ENCODE data around the gene C4orf51.

Gene C4orf51

DNA sequence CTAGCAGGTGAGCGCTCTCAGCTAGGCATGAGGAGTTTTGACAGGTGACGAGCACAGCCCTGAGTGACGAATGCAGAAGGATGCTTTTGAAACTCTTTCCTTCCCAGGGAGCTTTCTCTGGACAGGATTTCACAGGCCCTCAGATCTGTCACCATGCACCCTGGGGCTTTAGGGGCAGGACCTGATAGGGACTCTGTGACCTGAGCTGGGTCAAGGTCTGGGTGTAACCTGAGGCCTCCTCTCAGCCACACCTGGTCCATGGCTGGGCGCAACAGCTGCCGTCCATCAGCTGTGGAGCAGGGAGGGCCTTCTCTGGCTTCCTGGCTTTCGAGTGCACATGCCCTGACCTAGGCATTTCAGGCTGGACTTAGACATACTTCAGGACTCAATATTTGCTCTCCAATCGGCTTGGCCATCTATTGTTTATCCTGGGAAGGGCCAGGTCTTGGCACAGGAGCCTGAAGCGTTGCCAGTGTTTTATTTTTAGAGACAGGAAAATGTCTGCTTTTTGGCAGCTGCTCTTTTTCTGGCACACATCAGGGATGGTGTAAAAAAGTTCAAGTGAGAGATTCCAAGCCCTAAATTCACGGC lies 56.4 kb downstream of the C4orf51 start:
- Histone ChIP-seq H3K4me3 (ENCODE audit: low read length) (no peak overlapping the region), H3K36me3 (ENCODE audit: insufficient read depth, low read length) (no peaks in the 10 kb centered on the region), H2AFZ (ENCODE audit: low read depth, low read length) (no peak overlapping the region), H3K27me3 (ENCODE audit: insufficient read depth, low read length) (no peaks in the 10 kb centered on the region), H3K4me1 (ENCODE audit: insufficient read depth, low read length) (peaks cover 45% of the 10 kb centered on the region), H3K9me3 (ENCODE audit: low read length) (no peaks in the 10 kb centered on the region)

DNA sequence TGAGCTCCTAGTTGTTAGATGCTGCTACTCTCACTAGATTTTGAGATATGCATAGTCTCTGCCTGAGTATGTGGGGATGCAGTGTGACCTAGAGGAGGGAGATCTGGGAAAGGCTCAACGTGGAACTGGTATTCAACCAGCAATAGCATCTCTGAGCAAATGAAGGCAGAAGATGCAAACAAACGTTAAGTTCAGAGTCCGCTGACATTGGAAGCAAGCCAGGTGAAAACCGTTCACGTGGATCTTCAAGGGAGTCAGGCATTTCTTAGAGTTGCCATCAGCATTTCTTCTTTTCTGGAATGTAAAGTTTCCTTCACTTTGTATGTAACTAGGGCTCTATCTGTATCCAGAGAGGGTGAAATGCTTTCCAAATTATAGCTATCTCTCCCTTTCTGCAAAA lies 59.9 kb downstream of the C4orf51 start:
- Histone ChIP-seq H3K4me1 (ENCODE audit: insufficient read depth, low read length) (peaks cover 25% of the 10 kb centered on the region), H3K9me3 (ENCODE audit: low read length) (no peaks in the 10 kb centered on the region), H3K4me3 (ENCODE audit: low read length) (no peak overlapping the region), H3K36me3 (ENCODE audit: insufficient read depth, low read length) (no peaks in the 10 kb centered on the region), H3K27me3 (ENCODE audit: insufficient read depth, low read length) (no peaks in the 10 kb centered on the region), H2AFZ (ENCODE audit: low read depth, low read length) (no peak overlapping the region)

DNA sequence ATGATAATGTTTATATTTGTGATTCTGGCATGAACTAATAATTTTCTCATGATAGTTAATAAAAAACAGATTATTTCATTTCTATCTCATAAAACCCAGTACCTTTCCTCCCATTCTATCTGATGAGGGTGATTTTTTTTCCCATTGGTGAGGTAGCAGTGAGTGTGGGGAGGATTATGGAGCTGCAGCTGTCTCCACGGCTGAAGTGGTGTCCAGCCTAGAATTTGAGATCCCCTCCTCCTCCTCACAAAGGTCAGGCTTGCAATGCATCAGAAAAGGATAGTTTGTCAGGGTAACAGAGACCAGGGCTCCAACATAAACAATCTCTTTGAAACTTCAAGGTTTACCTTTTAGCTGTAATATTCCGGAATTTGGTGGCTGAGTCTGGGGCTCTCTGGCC lies 60.9 kb downstream of the C4orf51 start:
- Histone ChIP-seq H3K4me1 (ENCODE audit: insufficient read depth, low read length) (peaks cover 18% of the 10 kb centered on the region), H3K36me3 (ENCODE audit: insufficient read depth, low read length) (no peaks in the 10 kb centered on the region), H3K27me3 (ENCODE audit: insufficient read depth, low read length) (no peaks in the 10 kb centered on the region), H3K9me3 (ENCODE audit: low read length) (no peaks in the 10 kb centered on the region), H2AFZ (ENCODE audit: low read depth, low read length) (no peak overlapping the region), H3K4me3 (ENCODE audit: low read length) (no peak overlapping the region)

DNA sequence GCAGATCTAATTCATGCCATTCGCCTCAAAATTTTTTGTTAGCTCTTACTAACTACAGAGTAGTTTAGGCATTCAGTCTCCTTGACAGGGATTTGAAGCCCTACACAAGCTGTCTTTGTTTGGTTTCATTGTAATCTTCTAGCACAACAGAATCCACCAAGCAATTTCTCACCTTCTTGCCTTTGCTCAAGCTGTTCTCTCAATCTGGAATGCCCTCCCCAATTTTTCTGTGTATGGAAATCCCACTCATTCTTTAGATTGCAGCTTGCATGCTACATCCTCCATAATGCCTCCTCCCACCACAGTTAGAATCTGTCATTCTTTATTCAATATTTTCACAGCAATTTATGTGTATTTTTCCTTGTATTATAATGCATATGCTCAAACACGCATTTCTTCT lies 63.7 kb downstream of the C4orf51 start:
- Histone ChIP-seq H3K4me1 (ENCODE audit: insufficient read depth, low read length) (peaks cover 2% of the 10 kb centered on the region), H3K9me3 (ENCODE audit: low read length) (no peaks in the 10 kb centered on the region), H3K27me3 (ENCODE audit: insufficient read depth, low read length) (no peaks in the 10 kb centered on the region), H2AFZ (ENCODE audit: low read depth, low read length) (no peak overlapping the region), H3K4me3 (ENCODE audit: low read length) (no peak overlapping the region), H3K36me3 (ENCODE audit: insufficient read depth, low read length) (no peaks in the 10 kb centered on the region)

DNA sequence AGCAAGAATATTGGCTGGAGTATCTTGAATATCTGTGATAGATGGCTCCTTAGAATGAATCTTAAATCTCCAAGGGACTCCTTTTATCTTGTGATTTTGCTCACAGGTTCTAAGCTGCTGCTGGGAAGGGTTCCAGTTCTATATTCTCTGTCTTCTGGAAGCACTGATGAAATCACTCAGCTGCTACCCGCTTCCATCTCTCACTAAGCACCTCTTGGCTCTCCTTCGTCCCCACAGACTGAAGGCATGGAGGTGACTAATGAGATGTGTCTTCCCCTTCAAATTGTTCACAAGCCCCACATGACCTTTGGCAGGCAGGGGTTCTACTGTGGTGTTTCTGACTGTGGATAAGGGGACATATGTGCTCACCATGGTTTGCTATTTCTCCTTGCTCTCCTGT lies 75.9 kb downstream of the C4orf51 start:
- H2AFZ ChIP-seq (ENCODE audit: low read depth, low read length) = no peak overlapping the region
- H3K4me1 ChIP-seq (ENCODE audit: insufficient read depth, low read length) = no peaks in the 10 kb centered on the region
- no peaks in the 10 kb centered on the region for H3K27me3 ChIP-seq (ENCODE audit: insufficient read depth, low read length)
- H3K9me3 ChIP-seq (ENCODE audit: low read length) = peaks cover 8% of the 10 kb centered on the region
- peaks cover 24% of the 10 kb centered on the region for H3K36me3 ChIP-seq (ENCODE audit: insufficient read depth, low read length)
- H3K4me3 ChIP-seq (ENCODE audit: low read length) = no peak overlapping the region

DNA sequence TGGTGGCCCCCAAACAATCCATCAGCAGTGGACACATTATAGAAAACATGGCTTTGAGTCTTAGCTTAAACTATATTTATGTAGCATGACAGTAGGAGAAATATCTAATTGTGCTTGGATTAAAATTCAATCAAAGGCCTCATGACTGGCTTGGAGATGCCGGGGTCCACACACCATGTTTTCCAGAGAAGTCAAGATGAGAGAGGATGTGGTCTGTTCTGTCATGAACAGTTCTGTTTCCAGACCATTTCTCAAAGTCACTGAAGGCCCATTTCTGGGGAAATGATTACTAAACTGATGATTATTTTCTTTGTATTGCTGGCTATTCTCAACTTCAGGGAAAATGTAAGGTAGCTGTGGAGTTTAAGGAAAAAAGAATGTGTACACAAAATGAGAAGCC lies 76.3 kb downstream of the C4orf51 start:
- Histone ChIP-seq H3K27me3 (ENCODE audit: insufficient read depth, low read length) (no peaks in the 10 kb centered on the region), H3K9me3 (ENCODE audit: low read length) (peaks cover 7% of the 10 kb centered on the region), H3K4me3 (ENCODE audit: low read length) (no peak overlapping the region), H3K36me3 (ENCODE audit: insufficient read depth, low read length) (peaks cover 29% of the 10 kb centered on the region), H2AFZ (ENCODE audit: low read depth, low read length) (no peak overlapping the region), H3K4me1 (ENCODE audit: insufficient read depth, low read length) (no peaks in the 10 kb centered on the region)

DNA sequence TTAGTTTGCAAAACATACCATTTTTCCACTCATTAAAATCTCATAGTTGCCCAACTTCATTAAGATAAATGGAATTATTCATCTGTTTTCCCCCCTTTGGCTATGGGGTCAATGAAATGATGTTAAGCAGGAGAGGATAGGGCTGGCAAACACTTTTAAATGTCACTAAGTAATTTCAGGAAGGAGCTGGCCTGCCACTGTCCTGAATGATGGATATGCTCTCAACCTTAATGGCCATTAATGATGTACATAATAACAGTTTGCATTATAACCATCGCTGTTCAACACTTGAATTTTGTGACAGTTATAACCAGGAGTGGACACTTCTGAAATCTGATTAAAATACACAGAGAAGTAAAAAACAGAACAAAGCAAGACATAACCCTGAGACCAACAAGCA lies 77.2 kb downstream of the C4orf51 start:
- peaks cover 4% of the 10 kb centered on the region for H3K9me3 ChIP-seq (ENCODE audit: low read length)
- no peaks in the 10 kb centered on the region for H3K27me3 ChIP-seq (ENCODE audit: insufficient read depth, low read length)
- H3K4me1 ChIP-seq (ENCODE audit: insufficient read depth, low read length) = no peaks in the 10 kb centered on the region
- H3K4me3 ChIP-seq (ENCODE audit: low read length) = no peak overlapping the region
- H3K36me3 ChIP-seq (ENCODE audit: insufficient read depth, low read length) = peaks cover 38% of the 10 kb centered on the region
- H2AFZ ChIP-seq (ENCODE audit: low read depth, low read length) = no peak overlapping the region

DNA sequence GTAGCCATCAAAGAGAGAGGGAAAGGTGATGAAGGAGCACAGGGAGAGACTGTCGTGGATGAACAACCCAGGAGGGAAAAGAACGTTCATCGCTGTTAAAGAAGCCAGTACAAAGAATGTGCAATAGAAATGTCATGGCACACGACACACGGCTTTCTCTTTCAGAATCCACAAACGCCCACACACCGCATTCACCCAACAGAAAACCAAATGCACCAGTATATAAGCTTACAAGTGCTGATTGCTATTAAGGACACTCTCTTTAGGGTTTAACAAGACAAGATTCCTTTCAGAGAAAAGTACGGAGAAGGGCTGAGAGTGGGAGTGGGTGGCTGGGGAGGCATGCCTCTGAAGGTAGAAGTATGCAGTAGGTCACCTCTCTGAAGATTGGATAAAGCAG lies 80.2 kb downstream of the C4orf51 start:
- Histone ChIP-seq H3K4me1 (ENCODE audit: insufficient read depth, low read length) (no peaks in the 10 kb centered on the region), H3K36me3 (ENCODE audit: insufficient read depth, low read length) (peaks cover 67% of the 10 kb centered on the region), H3K9me3 (ENCODE audit: low read length) (peaks cover 4% of the 10 kb centered on the region), H2AFZ (ENCODE audit: low read depth, low read length) (no peak overlapping the region), H3K4me3 (ENCODE audit: low read length) (no peak overlapping the region), H3K27me3 (ENCODE audit: insufficient read depth, low read length) (no peaks in the 10 kb centered on the region)

DNA sequence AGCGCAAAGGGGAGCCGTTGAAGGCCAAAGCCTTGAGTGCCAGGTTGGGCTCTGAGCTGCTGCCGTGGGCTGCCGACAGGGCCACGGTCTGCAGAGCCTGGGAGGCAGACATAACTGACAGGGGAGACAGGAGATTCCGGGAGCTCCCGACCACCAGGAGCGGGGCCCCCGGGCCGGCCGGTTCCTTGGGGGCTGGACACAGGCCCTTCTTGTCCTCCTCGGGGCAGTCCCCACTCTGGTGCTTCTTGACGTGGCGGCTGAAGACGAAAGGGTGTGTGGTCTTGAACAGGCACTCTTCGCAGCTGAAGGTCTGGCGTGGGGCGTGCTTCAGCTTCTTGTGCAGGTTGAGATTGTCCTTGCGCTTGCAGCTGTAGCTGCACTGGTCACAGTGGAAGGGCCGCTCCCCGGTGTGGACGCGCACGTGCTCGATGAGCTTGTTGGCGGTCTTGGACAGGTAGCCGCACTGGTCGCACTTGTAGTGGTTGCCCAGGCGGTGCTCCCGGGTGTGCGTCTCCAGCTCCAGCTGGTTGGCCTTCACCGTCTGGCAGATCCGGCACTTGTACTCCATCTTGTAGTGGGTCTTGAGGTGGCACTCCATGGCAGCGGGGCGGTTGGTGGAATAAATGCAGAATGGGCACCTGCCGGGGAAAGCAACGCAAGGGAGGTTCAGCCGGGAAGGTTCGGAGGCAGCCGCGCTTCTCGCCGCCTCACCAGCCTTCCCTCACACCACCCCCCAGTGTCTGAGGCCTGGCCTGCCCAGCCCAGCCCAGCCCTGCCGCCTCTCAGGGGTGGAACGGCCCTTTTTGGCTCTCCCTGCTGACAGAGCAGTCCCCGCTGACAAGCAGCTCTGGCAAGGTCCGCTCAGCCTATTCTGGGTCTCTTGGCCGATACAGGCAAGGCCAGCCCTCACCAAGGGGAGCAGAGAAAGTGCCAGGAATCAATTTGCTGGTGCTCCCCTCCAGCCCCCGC lies 81.3 kb downstream of the C4orf51 start:
- Histone ChIP-seq H3K4me3 (ENCODE audit: low read length) (no peak overlapping the region), H3K27me3 (ENCODE audit: insufficient read depth, low read length) (no peaks in the 10 kb centered on the region), H2AFZ (ENCODE audit: low read depth, low read length) (no peak overlapping the region), H3K36me3 (ENCODE audit: insufficient read depth, low read length) (peaks cover 78% of the 10 kb centered on the region), H3K9me3 (ENCODE audit: low read length) (peaks cover 4% of the 10 kb centered on the region), H3K4me1 (ENCODE audit: insufficient read depth, low read length) (no peaks in the 10 kb centered on the region)

DNA sequence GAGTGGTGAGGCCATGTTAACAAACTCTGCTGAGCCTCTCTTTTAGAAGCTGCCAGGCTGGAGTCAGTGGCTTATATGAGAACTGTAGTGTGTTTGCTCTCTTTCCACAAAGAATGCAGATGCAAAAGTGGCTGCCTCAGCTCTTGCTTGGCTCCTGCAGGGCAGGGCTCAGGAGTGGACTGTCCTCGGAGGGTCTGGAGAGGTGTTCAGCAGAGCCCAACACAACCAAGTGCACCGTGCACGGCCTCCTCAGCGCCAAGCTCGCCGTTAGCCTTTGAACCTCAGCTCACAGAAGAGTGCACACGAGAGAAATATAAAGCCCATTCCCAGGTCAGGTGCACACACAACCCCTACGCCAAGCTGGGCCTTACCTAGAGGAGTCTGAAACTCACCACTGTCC lies 82.8 kb downstream of the C4orf51 start:
- no peak overlapping the region for H2AFZ ChIP-seq (ENCODE audit: low read depth, low read length)
- H3K4me1 ChIP-seq (ENCODE audit: insufficient read depth, low read length) = no peaks in the 10 kb centered on the region
- H3K36me3 ChIP-seq (ENCODE audit: insufficient read depth, low read length) = peaks cover 92% of the 10 kb centered on the region
- no peaks in the 10 kb centered on the region for H3K27me3 ChIP-seq (ENCODE audit: insufficient read depth, low read length)
- H3K9me3 ChIP-seq (ENCODE audit: low read length) = peaks cover 4% of the 10 kb centered on the region
- no peak overlapping the region for H3K4me3 ChIP-seq (ENCODE audit: low read length)

DNA sequence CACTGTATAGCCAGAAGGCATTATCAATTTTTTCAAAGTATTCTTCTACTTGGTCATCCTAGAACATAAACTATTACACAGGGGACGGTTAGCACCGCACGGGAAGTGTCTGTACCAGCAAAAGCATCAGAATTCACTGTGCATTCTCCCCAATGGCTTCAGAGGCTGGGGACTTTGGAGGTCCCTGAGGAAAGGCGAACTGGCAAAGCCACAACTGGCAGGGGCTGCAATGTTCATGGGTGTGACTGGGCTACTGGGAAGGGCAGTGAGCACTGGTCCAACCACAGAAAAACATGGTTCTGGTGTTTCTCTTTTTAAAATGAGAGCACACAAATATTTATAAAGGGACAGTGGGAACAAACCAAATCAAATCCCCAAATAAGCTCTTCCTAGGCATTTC lies 83.5 kb downstream of the C4orf51 start:
- no peak overlapping the region for H3K4me3 ChIP-seq (ENCODE audit: low read length)
- no peak overlapping the region for H2AFZ ChIP-seq (ENCODE audit: low read depth, low read length)
- peaks cover 6% of the 10 kb centered on the region for H3K9me3 ChIP-seq (ENCODE audit: low read length)
- no peaks in the 10 kb centered on the region for H3K27me3 ChIP-seq (ENCODE audit: insufficient read depth, low read length)
- no peaks in the 10 kb centered on the region for H3K4me1 ChIP-seq (ENCODE audit: insufficient read depth, low read length)
- peaks cover 93% of the 10 kb centered on the region for H3K36me3 ChIP-seq (ENCODE audit: insufficient read depth, low read length)

DNA sequence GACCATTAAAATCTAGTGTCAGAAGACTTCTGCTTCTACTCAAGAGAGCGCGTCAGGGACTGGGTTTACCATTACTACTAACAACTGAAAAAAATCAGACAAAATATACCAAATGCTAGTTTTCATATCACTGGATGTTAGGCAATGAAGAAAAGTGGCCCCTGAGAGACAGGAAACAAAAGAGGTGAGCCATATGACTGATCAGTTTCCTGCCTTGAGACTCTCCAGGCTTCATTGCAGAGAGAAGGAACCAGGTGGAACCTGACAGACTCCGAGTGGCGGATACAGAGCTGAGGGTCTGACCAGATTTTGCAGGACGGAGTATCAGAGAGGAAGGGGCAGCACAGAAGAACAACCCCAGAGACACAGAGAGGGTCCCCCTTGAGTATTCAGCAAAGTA lies 86.3 kb downstream of the C4orf51 start:
- peaks cover 3% of the 10 kb centered on the region for H3K9me3 ChIP-seq (ENCODE audit: low read length)
- no peak overlapping the region for H2AFZ ChIP-seq (ENCODE audit: low read depth, low read length)
- no peaks in the 10 kb centered on the region for H3K4me1 ChIP-seq (ENCODE audit: insufficient read depth, low read length)
- H3K27me3 ChIP-seq (ENCODE audit: insufficient read depth, low read length) = no peaks in the 10 kb centered on the region
- H3K36me3 ChIP-seq (ENCODE audit: insufficient read depth, low read length) = peaks cover 86% of the 10 kb centered on the region
- H3K4me3 ChIP-seq (ENCODE audit: low read length) = no peak overlapping the region

DNA sequence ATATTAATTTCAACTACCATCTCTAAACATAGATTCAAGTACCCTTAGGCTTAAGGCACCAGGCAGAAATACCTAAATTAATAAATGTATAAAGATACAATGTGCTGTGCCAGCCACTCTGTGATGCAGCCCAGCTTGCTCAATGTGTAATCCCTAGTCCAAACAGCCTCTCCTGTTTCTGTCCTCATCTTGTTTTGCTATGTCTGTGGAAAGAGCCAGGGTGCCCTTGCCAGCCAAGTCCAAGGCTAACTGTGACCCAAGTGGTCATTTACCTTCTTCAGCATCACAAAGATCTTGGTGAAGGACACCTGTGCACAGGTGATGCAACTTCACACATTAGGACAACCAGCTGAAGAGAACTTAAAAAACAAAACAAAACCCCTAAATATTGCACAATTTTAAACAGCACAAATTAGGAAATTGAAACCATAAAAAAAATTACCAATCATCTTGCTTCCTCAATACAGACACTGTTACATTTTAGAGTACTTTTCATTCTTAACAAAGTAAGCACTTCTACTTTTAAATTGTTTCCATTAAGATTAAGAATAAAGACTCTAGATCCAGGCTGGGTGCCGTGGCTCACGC lies 89.6 kb downstream of the C4orf51 start:
- Histone ChIP-seq H3K9me3 (ENCODE audit: low read length) (peaks cover 2% of the 10 kb centered on the region), H3K36me3 (ENCODE audit: insufficient read depth, low read length) (peaks cover 85% of the 10 kb centered on the region), H3K27me3 (ENCODE audit: insufficient read depth, low read length) (no peaks in the 10 kb centered on the region), H3K4me1 (ENCODE audit: insufficient read depth, low read length) (no peaks in the 10 kb centered on the region), H3K4me3 (ENCODE audit: low read length) (no peak overlapping the region), H2AFZ (ENCODE audit: low read depth, low read length) (no peak overlapping the region)

Measured in neuron (in vitro differentiated cells).